ENCODE measurements around the gene CNOT10. TPM values are rescaled to one million over a fixed set of nuclear protein-coding genes. Genes with fewer than 3 reads are reported as not detected.

CNOT10 gene
- total RNA-seq, 1 donor = 31.1 TPM

DNA sequence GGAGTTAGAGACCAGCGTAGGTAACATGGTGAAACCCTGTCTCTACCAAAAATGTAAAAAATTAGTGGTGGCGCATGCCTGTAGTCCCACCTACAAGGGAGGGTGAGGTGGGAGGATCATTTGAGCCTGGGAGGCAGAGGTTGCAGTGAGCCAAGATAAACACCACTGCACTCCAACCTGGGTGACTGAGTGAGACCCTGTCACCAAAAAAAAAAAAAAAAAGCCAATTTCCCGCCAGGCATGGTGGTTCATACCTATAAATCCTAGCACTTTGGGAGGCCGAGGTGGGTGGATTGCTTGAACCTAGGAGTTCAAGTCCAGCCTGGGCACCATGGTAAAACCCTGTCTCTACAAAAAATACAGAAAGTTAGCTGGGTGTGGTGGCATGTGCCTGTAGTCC lies 6.9 kb downstream of the CNOT10 start:
- DNase-seq (ENCODE audit: low read depth) = no peak
- TF ChIP-seq CTCF (IDR thresholded peaks at IDR 0.05; ENCODE audit: insufficient read depth, low read depth, low read length) = no peak
- H3K4me3 ChIP-seq (ENCODE audit: low read depth, low read length) = no peak overlapping the region

DNA sequence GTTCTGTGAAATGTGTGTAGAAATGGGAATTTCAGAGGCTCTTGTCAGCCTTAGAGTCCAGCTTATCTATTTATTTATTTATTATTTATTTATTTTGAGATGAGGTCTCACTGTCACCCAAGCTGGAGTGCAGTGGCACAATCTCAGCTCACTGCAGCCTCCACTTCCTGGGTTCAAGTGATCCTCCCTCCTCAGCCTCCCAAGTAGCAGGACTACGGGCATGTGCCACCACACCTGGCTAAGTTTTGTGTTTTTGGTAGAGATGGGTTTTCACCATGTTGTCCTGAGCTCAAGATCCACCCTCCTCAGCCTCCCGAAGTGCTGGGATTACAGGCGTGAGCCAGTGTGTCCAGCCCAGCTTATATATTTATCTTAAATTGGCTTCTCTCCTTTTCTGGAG lies 11.5 kb downstream of the CNOT10 start:
- no peak overlapping the region for H3K4me3 ChIP-seq (ENCODE audit: low read depth, low read length)
- no peak for TF ChIP-seq CTCF (IDR thresholded peaks at IDR 0.05; ENCODE audit: insufficient read depth, low read depth, low read length)
- DNase-seq (ENCODE audit: low read depth) = no peak

DNA sequence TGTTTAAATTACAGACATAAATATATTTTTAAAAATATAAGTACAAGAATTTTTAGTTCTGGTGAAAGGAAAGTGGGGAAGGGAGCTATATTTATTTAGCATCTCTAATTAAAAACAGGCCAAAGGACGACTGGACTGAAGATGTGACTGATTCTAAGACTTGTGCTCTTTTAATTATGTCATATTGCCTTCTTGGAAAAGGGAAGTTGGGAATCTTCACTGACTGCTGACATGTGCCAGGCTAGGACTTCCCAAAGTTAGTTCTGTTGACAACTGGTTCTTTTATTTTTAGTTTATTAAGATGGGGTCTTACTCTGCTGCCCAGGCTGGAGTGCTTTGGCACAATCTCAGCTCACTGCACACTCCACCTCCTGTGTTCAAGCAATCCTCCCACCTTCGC lies 13.5 kb downstream of the CNOT10 start:
- DNase-seq (ENCODE audit: low read depth) = no peak
- H3K4me3 ChIP-seq (ENCODE audit: low read depth, low read length) = no peak overlapping the region
- no peak for TF ChIP-seq CTCF (IDR thresholded peaks at IDR 0.05; ENCODE audit: insufficient read depth, low read depth, low read length)

GRCh38 chr3:32699429-32699828 lies 14.4 kb downstream of the CNOT10 start:
- H3K4me3 ChIP-seq (ENCODE audit: low read depth, low read length) = no peak overlapping the region
- DNase-seq (ENCODE audit: low read depth) = no peak
- TF ChIP-seq CTCF (IDR thresholded peaks at IDR 0.05; ENCODE audit: insufficient read depth, low read depth, low read length) = no peak

DNA sequence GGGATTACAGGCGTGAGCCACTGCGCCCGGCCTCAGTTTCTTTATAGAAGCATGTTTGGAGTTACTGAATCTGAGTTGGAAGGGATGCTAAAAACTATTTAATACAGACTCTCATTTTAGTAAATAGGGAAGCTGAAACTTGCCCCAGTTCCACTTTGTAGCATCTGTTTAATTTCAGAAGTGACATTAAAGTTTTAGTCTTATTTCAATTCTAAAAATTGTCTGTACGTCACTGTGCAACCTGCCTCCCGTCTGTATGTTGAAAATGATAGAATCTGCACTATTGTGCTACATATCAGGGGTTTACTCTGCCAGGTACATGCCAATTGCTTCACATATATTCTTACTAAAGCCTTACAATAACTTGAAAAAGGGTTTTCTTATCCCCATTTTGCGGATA lies 15.3 kb downstream of the CNOT10 start:
- no peak for TF ChIP-seq CTCF (IDR thresholded peaks at IDR 0.05; ENCODE audit: insufficient read depth, low read depth, low read length)
- no peak for DNase-seq (ENCODE audit: low read depth)
- H3K4me3 ChIP-seq (ENCODE audit: low read depth, low read length) = no peak overlapping the region

- peak overlapping the region; percentile 29 for H3K4me3 ChIP-seq (ENCODE audit: low read depth, low read length)
- no peak for TF ChIP-seq CTCF (IDR thresholded peaks at IDR 0.05; ENCODE audit: insufficient read depth, low read depth, low read length)
- DNase-seq (ENCODE audit: low read depth) = peak; percentile 72
Observed at GRCh38 chr3:32703491-32703972, 18.5 kb downstream of the CNOT10 start.

- no peak for DNase-seq (ENCODE audit: low read depth)
- no peak overlapping the region for H3K4me3 ChIP-seq (ENCODE audit: low read depth, low read length)
- TF ChIP-seq CTCF (IDR thresholded peaks at IDR 0.05; ENCODE audit: insufficient read depth, low read depth, low read length) = no peak
Observed at GRCh38 chr3:32705232-32705631, 20.2 kb downstream of the CNOT10 start.
